Transverse colon (tissue), 4 donors: ENCODE measurements around the gene INTS11. TPM values are rescaled to one million over a fixed set of nuclear protein-coding genes. Genes with fewer than 3 reads are reported as not detected.

Experiments used
- DNase-seq: peaks from one replicate; pipeline ENCODE4 v3.0.0-alpha.2; 2019
- H3K27ac ChIP-seq, 4 donors: fragments of 200-600 bp; sonication (generic); 2 replicates each; pipeline ENCODE4 v1.5.1; 2016 to 2018; ENCODE audit warnings: inconsistent platforms in 4 of 4
- H3K27me3 ChIP-seq: fragments of 200-600 bp; sonication (generic); 2 replicates; pipeline ENCODE4 v1.5.1; 2017; ENCODE audit warnings: inconsistent platforms
- H3K36me3 ChIP-seq, 4 donors: fragments of 200-600 bp; sonication (generic); 2 replicates each; pipeline ENCODE4 v1.5.1; 2017 to 2019; ENCODE audit warnings: inconsistent platforms in 4 of 4
- H3K4me1 ChIP-seq, 4 donors: fragments of 200-600 bp; sonication (generic); 2 replicates each; pipeline ENCODE4 v1.5.1; 2017 to 2020; ENCODE audit warnings: inconsistent platforms in 4 of 4
- H3K4me3 ChIP-seq, 4 donors: fragments of 200-600 bp; sonication (generic); 1 replicate in 1 of 4; 2 replicates in 3 of 4; pipeline versions ENCODE4 v1.5.1 to v1.6.1; 2017 to 2019; ENCODE audit warnings: inconsistent platforms in 4 of 4
- H3K9me3 ChIP-seq, 2 donors: fragments of 200-600 bp; sonication (generic); 2 replicates each; pipeline ENCODE4 v1.5.1; 2017 to 2019; ENCODE audit warnings: inconsistent platforms in 2 of 2
- CTCF ChIP-seq, 5 experiments: fragments of 200-600 bp in 3 of 5; fragments of 450-650 bp in 2 of 5; sonication (generic) in 3 of 5; IDR thresholded peaks; 1 replicate in 2 of 5; 2 replicates in 3 of 5; pipeline ENCODE4 v1.5.1; 2016 to 2017; ENCODE audit warnings: antibody characterized with exemption in 5 of 5, inconsistent platforms in 3 of 5, mild to moderate bottlenecking in 2 of 5, moderate library complexity in 1 of 5
- EP300 ChIP-seq: sonication (generic); formaldehyde crosslinking; IDR thresholded peaks from one replicate; pipeline ENCODE4 v1.6.1; 2017; ENCODE audit warnings: antibody characterized with exemption, low read depth
- POLR2A ChIP-seq: fragments of 450-650 bp; IDR thresholded peaks from one replicate; pipeline ENCODE4 v1.6.1; 2016; ENCODE audit warnings: antibody characterized with exemption, mild to moderate bottlenecking, moderate library complexity
- POLR2AphosphoS5 ChIP-seq, 3 donors: sonication (generic); formaldehyde crosslinking; IDR thresholded peaks; one replicate each; pipeline ENCODE4 v1.6.1; 2016; ENCODE audit warnings: antibody characterized with exemption in 3 of 3
- WGBS, 2 donors: methylation state at CpG; one replicate each; pipeline ENCODE4 v1.1.5; 2018; ENCODE audit warnings: low coverage in 1 of 2; 5-methylcytosine and 5-hydroxymethylcytosine counted together
- in situ Hi-C, 4 donors: fragments of 200-750 bp; cut with MboI; loops; one replicate each; pipeline versions ENCODE4 v1.15.0 to v1.15.1; 2017; ENCODE audit warnings: low sequenced_read_pairs in 3 of 4, low pct_ligation_motif_present in 1 of 4, low pct_unique_long_range_greater_than_20kb in 1 of 4
- intact Hi-C: fragments of 100-400 bp; cut with DNase I; formaldehyde crosslinking; loops from one replicate; pipeline ENCODE4 v1.15.1; 2023; ENCODE audit warnings: low total_unique reads
- total RNA-seq, 4 donors: library from RNA; depleted of rRNA; stranded (reverse); fragments of >200 nt; gene quantifications; one replicate each; pipeline ENCODE4 v1.1.0, GENCODE V29; 2016

INTS11 gene
- total RNA-seq, 4 donors from 2014 or later, result 118 to 424 (median 140) TPM

GRCh38 chr1:1296070-1297061 lies 28.1 kb downstream of the INTS11 start:
- Histone ChIP-seq H3K27ac (no peak overlapping the region), H3K27me3 (no peaks in the 10 kb centered on the region), H3K9me3 (no peaks in the 10 kb centered on the region), H3K4me3 (no peak overlapping the region), H3K4me1 (peaks cover 0 to 4% (median 3%) of the 10 kb centered on the region in 4 donors), H3K36me3 (no peaks in the 10 kb centered on the region)
- intact Hi-C loops (no loop called here), in situ Hi-C loops (no loop called here)
- TF ChIP-seq POLR2AphosphoS5 (IDR thresholded peaks at IDR 0.05) (no peak), POLR2A (no peak), CTCF (IDR thresholded peaks at IDR 0.05) (no peak), EP300 (no peak)
- 94% methylated on average over 44 of the region's 62 CpGs; no CpG with 5 or more reads in 1 of the 2 donors for WGBS, 2 donors
- DNase-seq, result no peak

GRCh38 chr1:1295154-1295923 lies 29.1 kb downstream of the INTS11 start:
- Histone ChIP-seq H3K27ac (no peak overlapping the region), H3K4me1 (peaks cover 0 to 12% (median 10%) of the 10 kb centered on the region in 4 donors), H3K4me3 (no peak overlapping the region), H3K9me3 (no peaks in the 10 kb centered on the region), H3K27me3 (no peaks in the 10 kb centered on the region), H3K36me3 (no peaks in the 10 kb centered on the region)
- intact Hi-C loops, result no loop called here
- in situ Hi-C loops, result no loop called here
- WGBS, 2 donors, result 96 to 100% methylated on average over 1 to 31 of the region's 35 CpGs
- TF ChIP-seq EP300, result no peak
- TF ChIP-seq POLR2AphosphoS5 (IDR thresholded peaks at IDR 0.05), result no peak
- TF ChIP-seq POLR2A, result no peak
- TF ChIP-seq CTCF (IDR thresholded peaks at IDR 0.05), result no peak
- no peak for DNase-seq

- no peak for DNase-seq
- TF ChIP-seq CTCF (IDR thresholded peaks at IDR 0.05), result no peak
- TF ChIP-seq POLR2A, result no peak
- TF ChIP-seq POLR2AphosphoS5 (IDR thresholded peaks at IDR 0.05), result no peak
- TF ChIP-seq EP300, result no peak
- intact Hi-C loops, result no loop called here
- in situ Hi-C loops, result no loop called here
- Histone ChIP-seq H3K9me3 (no peaks in the 10 kb centered on the region), H3K27ac (no peak overlapping the region), H3K27me3 (no peaks in the 10 kb centered on the region), H3K36me3 (no peaks in the 10 kb centered on the region), H3K4me1 (peaks cover 0 to 12% (median 10%) of the 10 kb centered on the region in 4 donors), H3K4me3 (no peak overlapping the region)
- 96% methylated on average over 51 of the region's 58 CpGs; no CpG with 5 or more reads in 1 of the 2 donors for WGBS, 2 donors
These were observed 30.1 kb downstream of the INTS11 start for GRCh38 chr1:1294250-1294890.
